Testis (tissue), 3 donors: Measurements from ENCODE around the gene CCDC92B. TPM values are rescaled to one million over a fixed set of nuclear protein-coding genes. Genes with fewer than 3 reads are reported as not detected.

Experiments
- DNase-seq: peaks from one replicate; pipeline ENCODE4 v3.0.0-alpha.2; 2019
- H3K27ac ChIP-seq, 2 donors: fragments of 200-600 bp; sonication (generic); one replicate each; pipeline ENCODE4 v1.5.1; 2019
- H3K27me3 ChIP-seq: fragments of 200-600 bp; sonication (generic); one replicate; pipeline ENCODE4 v1.5.1; 2019
- H3K36me3 ChIP-seq: fragments of 200-600 bp; sonication (generic); one replicate; pipeline ENCODE4 v1.5.1; 2017; ENCODE audit warnings: low read depth; ENCODE audit errors: missing control alignments
- H3K4me1 ChIP-seq: fragments of 200-600 bp; sonication (generic); one replicate; pipeline ENCODE4 v1.5.1; 2019
- H3K4me3 ChIP-seq, 2 donors: fragments of 200-600 bp; sonication (generic); one replicate each; pipeline ENCODE4 v1.5.1; 2017 to 2019
- H3K9me3 ChIP-seq: fragments of 200-600 bp; sonication (generic); one replicate; pipeline ENCODE4 v1.5.1; 2017
- POLR2A ChIP-seq: fragments of 450-650 bp; IDR thresholded peaks from one replicate; pipeline ENCODE4 v1.6.1; 2017; ENCODE audit warnings: antibody characterized with exemption, mild to moderate bottlenecking, moderate library complexity
- WGBS, 2 donors: methylation state at CpG; one replicate each; pipeline ENCODE4 v1.1.5; 2018; 5-methylcytosine and 5-hydroxymethylcytosine counted together
- intact Hi-C: fragments of 100-400 bp; cut with DNase I; formaldehyde crosslinking; loops from one replicate; pipeline ENCODE4 v1.15.1; 2023; ENCODE audit warnings: low total_unique reads
- polyA plus RNA-seq: library from polyadenylated mRNA; stranded (reverse); fragments of 350-450 nt; fragmentation: Illumina TruSeq; extraction: RNeasy Lipid Tissue Mini Kit (QIAGEN cat#74804); gene quantifications from one replicate; pipeline ENCODE4 v1.2.3, GENCODE V29; 2014; ENCODE audit warnings: low read depth, low replicate concordance; ENCODE audit not compliant: insufficient read depth
- total RNA-seq, 2 donors: library from RNA; depleted of rRNA; stranded (reverse); fragments of >200 nt; gene quantifications; one replicate each; pipeline ENCODE4 v1.2.3, GENCODE V29; 2016
- TF ChIP-seq, protein P1 (sequence below), 3 experiments: fragments of 450-650 bp in 2 of 3; fragments of 200-600 bp in 1 of 3; sonication (generic) in 1 of 3; IDR thresholded peaks; one replicate each; pipeline ENCODE4 v1.5.1; 2016 to 2019; ENCODE audit warnings: antibody characterized with exemption in 3 of 3, mild to moderate bottlenecking in 2 of 3, moderate library complexity in 1 of 3

Gene CCDC92B
- total and polyA plus RNA-seq, 3 donors from 2014 or later: 2.2 to 4.0 (median 3.9) TPM

DNA sequence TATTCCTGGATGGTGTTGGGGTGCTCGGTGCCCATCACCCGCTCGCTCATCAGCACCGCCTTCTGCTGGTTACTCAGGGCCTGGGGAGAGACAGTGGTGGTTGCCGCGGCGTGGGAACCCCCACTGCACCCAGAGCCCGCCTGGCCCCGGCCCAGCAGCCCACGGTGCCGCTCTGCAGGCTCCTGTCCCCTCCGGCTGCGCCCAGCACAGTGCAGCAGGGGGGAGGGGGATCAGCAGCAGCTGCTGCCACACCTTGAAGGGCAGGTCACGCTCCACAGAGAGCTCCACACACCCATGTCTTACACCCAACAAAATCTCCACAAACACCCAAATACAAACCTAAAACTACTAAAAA lies 56.7 kb downstream of the CCDC92B start:
- DNase-seq: peak; percentile 12
- 78% methylated on average over 14 of the region's 14 CpGs; no CpG with 5 or more reads in 1 of the 2 donors for WGBS, 2 donors
- Histone ChIP-seq H3K27me3 (no peaks in the 10 kb centered on the region), H3K4me3 (no peak overlapping the region), H3K36me3 (no peaks in the 10 kb centered on the region), H3K9me3 (no peaks in the 10 kb centered on the region), H3K27ac (no peak overlapping the region), H3K4me1 (peaks cover 13% of the 10 kb centered on the region)
- TF ChIP-seq, protein P1, sequence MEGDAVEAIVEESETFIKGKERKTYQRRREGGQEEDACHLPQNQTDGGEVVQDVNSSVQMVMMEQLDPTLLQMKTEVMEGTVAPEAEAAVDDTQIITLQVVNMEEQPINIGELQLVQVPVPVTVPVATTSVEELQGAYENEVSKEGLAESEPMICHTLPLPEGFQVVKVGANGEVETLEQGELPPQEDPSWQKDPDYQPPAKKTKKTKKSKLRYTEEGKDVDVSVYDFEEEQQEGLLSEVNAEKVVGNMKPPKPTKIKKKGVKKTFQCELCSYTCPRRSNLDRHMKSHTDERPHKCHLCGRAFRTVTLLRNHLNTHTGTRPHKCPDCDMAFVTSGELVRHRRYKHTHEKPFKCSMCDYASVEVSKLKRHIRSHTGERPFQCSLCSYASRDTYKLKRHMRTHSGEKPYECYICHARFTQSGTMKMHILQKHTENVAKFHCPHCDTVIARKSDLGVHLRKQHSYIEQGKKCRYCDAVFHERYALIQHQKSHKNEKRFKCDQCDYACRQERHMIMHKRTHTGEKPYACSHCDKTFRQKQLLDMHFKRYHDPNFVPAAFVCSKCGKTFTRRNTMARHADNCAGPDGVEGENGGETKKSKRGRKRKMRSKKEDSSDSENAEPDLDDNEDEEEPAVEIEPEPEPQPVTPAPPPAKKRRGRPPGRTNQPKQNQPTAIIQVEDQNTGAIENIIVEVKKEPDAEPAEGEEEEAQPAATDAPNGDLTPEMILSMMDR (IDR thresholded peaks at IDR 0.05): no peak
- TF ChIP-seq POLR2A: no peak
- intact Hi-C loops: no loop called here

DNA sequence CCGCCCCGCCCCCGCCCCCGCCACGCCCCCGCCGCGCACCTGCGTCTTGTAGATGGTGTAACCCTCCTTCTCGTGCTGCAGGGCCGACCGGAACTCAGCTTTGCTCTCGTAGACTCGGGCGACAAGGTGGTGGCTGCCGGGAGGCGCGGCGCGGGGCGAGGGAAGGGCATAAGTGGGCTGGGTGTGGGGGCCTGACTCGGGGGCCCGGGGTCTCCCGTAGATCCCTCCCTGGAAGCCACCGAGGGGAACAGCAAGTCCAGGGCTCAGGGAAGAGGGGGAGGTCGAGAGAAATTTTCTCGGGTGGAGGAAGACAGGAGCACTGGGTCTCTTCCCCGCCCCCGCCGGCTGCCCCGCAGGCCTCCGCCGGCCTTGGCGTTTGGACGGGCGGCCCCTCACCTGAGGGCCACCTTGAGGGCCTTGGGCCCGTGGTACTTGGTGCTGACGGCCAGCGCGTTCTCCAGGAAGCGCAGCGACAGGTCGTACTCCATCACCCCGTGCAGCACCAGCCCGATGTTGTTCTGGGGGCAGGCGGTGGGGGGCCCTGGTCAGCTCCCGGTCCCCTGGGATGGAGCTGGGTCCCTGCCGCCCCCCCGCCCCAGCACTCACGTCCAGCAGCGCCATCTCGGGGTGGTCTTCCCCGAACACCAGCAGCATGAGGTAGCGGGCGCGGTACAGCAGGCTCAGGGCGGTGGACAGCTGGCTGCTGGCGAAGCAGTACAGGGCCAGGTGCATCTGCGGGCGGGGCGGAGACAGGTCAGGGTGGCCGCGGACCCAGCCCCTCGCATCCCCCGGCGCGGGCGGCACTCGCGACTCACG lies 57.3 kb downstream of the CCDC92B start:
- intact Hi-C loops: no loop called here
- no peak overlapping the region for H3K27ac ChIP-seq
- WGBS, 2 donors: 74 to 75% methylated on average over 12 to 65 of the region's 71 CpGs
- TF ChIP-seq, protein P1 (IDR thresholded peaks at IDR 0.05): no peak
- TF ChIP-seq POLR2A: no peak
- DNase-seq: peak; percentile 16
- H3K4me1 ChIP-seq: peaks cover 13% of the 10 kb centered on the region
- H3K27me3 ChIP-seq: no peaks in the 10 kb centered on the region
- no peaks in the 10 kb centered on the region for H3K9me3 ChIP-seq
- H3K36me3 ChIP-seq: no peaks in the 10 kb centered on the region
- H3K4me3 ChIP-seq: no peak overlapping the region

DNA sequence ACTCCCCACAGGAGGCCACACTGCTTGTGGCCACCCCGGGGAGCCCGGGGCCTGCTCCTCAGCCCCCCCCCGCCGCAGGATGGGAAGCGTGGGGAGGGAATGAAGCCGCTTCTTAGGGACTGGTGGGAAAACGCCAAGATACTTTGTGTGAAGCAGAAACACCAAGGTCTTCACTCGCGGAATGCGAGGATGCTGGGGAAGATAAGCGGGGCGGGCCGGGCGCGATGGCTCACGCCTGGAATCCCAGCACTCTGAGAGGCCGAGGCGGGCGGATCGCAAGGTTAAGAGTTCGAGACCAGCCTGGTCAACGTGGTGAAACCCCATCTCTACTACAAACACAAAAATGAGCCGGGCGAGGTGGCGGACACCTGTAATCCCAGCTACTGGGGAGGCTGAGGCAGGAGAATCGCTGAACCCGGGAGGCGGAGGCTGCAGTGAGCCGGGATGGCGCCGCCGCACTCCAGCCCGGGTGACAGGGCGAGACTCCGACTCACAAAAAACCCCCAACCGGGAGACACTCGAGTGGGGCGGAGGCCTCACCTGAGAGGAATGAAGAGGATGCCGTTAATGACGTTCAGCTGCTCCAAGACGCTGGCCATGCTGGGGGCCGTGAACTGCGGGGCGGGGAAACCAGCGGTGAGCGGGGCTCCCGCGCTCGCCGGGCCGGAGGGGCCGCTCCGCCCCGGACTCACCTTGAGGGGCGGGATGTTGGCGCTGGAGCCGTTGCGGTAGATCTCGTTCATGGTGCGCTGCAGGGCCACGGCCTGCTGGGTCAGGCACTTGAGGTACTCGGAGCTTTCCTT lies 58.2 kb downstream of the CCDC92B start:
- WGBS, 2 donors: 68 to 73% methylated on average over 36 to 54 of the region's 62 CpGs
- DNase-seq: peak; percentile 14
- Histone ChIP-seq H3K36me3 (no peaks in the 10 kb centered on the region), H3K27ac (no peak overlapping the region), H3K4me1 (peaks cover 13% of the 10 kb centered on the region), H3K9me3 (no peaks in the 10 kb centered on the region), H3K27me3 (no peaks in the 10 kb centered on the region), H3K4me3 (no peak overlapping the region)
- intact Hi-C loops: no loop called here
- TF ChIP-seq, protein P1 (IDR thresholded peaks at IDR 0.05): no peak
- no peak for TF ChIP-seq POLR2A

DNA sequence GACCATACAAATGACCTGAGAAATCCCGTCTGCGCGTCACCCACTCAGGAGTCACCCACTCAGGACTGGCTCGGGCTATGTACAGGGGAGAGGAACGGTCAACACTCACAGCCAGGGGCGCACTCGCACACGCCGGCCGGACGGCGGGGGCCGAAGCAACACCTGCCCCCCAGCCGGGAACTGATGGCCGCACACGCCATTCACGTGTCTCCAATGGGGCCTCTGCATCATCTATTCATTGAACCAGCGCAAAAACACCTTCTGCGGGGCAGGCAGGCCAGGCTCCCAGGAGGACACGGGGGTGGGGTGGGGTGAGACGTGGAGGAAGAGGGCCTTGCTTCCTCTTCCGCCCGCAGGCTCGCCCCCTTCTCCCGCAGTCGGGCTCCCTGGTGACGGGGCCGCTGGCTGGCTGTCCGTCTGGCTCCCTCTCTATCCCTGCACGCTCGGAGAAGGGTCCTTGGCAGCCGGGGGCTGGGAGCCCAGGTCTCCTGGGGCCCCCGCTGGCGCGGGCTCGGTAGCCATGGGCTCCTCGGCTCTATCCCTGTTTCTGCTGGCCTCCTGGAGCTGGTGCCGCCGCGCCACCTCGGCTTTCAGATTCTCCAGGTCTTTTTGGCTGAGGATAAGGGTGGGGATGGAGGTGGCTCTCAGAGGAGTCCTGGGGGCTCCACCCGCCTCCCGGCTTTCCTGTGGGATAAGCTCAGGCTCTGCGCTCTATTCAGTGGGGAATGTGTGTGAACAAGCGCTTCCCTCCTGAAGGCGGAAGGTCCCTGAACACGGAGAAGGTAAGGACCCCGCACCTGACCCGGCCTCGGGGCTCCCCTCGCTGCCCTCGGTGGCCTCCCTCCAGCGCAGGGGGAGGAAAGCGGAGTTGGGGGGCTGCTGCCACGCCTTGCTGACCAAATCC lies 59.0 kb downstream of the CCDC92B start:
- intact Hi-C loops: no loop called here
- TF ChIP-seq, protein P1 (IDR thresholded peaks at IDR 0.05): no peak
- TF ChIP-seq POLR2A: no peak
- Histone ChIP-seq H3K4me1 (peaks cover 13% of the 10 kb centered on the region), H3K9me3 (no peaks in the 10 kb centered on the region), H3K36me3 (no peaks in the 10 kb centered on the region), H3K27ac (no peak overlapping the region), H3K27me3 (no peaks in the 10 kb centered on the region), H3K4me3 (no peak overlapping the region)
- WGBS, 2 donors: 65 to 83% methylated on average over 13 to 55 of the region's 55 CpGs
- peak; percentile 16 for DNase-seq
